IMR-90 (cell line): ENCODE measurements around the gene SCCPDH. TPM values are rescaled to one million over a fixed set of nuclear protein-coding genes. Genes with fewer than 3 reads are reported as not detected.

Source experiments
- ATAC-seq: fragments of 200-7000 bp; cut with Tn5 transposase; 2 replicates; pipeline ENCODE4 v1.9.1; 2020; ENCODE audit warnings: low read depth, mild to moderate bottlenecking, moderate library complexity
- BruUV-seq: library from RNA; stranded (reverse); fragments of 400-500 nt; replicated peaks from 2 replicates; lab custom pipeline; 2021; lab: Mats Ljungman, UMichigan
- CTCF ChIA-PET: fragments of 300-600 bp; formaldehyde crosslinking; extraction: SDS; loops from one replicate; lab custom pipeline; 2021; ENCODE audit warnings: antibody characterized with exemption; lab: Yijun Ruan, JAX
- POLR2A ChIA-PET: fragments of 300-600 bp; sonication (Branson Sonifier 250); formaldehyde crosslinking; loops from one replicate; lab custom pipeline; 2022; ENCODE audit warnings: antibody characterized with exemption; ENCODE audit not compliant: unreplicated experiment; lab: Charles Lee
- DNase-seq: peaks from one replicate; pipeline ENCODE4 v3.0.0; 2013
- H2AFZ ChIP-seq: replicated peaks from 2 replicates; pipeline ENCODE3; 2013; ENCODE audit warnings: low read length, mild to moderate bottlenecking; ENCODE audit not compliant: poor library complexity
- H2AK5ac ChIP-seq: 2 replicates; pipeline ENCODE4 v1.6.1; 2013; ENCODE audit warnings: low read depth, low read length, inconsistent platforms
- H2AK9ac ChIP-seq: replicated peaks from 2 replicates; pipeline ENCODE3; 2013; ENCODE audit warnings: mild to moderate bottlenecking, low read depth, low read length, moderate library complexity; ENCODE audit not compliant: poor library complexity
- H2BK120ac ChIP-seq: 2 replicates; pipeline ENCODE4 v1.6.1; 2013; ENCODE audit warnings: low read depth, low read length, inconsistent platforms
- H2BK15ac ChIP-seq: 3 replicates; pipeline ENCODE4 v1.6.1; 2013; ENCODE audit warnings: low read depth, low read length, inconsistent platforms
- H2BK20ac ChIP-seq: 2 replicates; pipeline ENCODE4 v1.6.1; 2013; ENCODE audit warnings: low read depth, mild to moderate bottlenecking, inconsistent platforms, low read length, moderate library complexity
- H2BK5ac ChIP-seq: 2 replicates; pipeline ENCODE4 v1.6.1; 2013; ENCODE audit warnings: mild to moderate bottlenecking, low read depth, low read length, inconsistent platforms; ENCODE audit not compliant: poor library complexity, severe bottlenecking
- H3K14ac ChIP-seq: replicated peaks from 2 replicates; pipeline ENCODE4 v1.6.1; 2013; ENCODE audit warnings: low read depth, low read length, inconsistent platforms
- H3K18ac ChIP-seq: 2 replicates; pipeline ENCODE4 v1.6.1; 2013; ENCODE audit warnings: low read depth, low read length, control low read depth
- H3K23ac ChIP-seq: 2 replicates; pipeline ENCODE4 v1.6.1; 2013; ENCODE audit warnings: low read depth, low read length, inconsistent platforms
- H3K27ac ChIP-seq: 2 replicates; pipeline ENCODE4 v1.5.1; 2013; ENCODE audit warnings: mild to moderate bottlenecking, control low read depth, low read length; ENCODE audit not compliant: insufficient read depth
- H3K27me3 ChIP-seq: 2 replicates; pipeline ENCODE4 v1.6.1; 2013; ENCODE audit warnings: low read length; ENCODE audit not compliant: control insufficient read depth, insufficient read depth
- H3K36me3 ChIP-seq: 2 replicates; pipeline ENCODE4 v1.6.1; 2013; ENCODE audit warnings: low read length, mixed read lengths; ENCODE audit not compliant: control insufficient read depth, insufficient read depth
- H3K4ac ChIP-seq: 2 replicates; pipeline ENCODE4 v1.6.1; 2013; ENCODE audit warnings: low read depth, low read length, inconsistent platforms
- H3K4me1 ChIP-seq: 2 replicates; pipeline ENCODE4 v1.6.1; 2013; ENCODE audit warnings: low read length, mixed read lengths; ENCODE audit not compliant: control insufficient read depth, insufficient read depth
- H3K4me2 ChIP-seq: 2 replicates; pipeline ENCODE4 v1.6.1; 2013; ENCODE audit warnings: low read depth, mild to moderate bottlenecking, control low read depth, low read length, moderate library complexity
- H3K4me3 ChIP-seq: 2 replicates; pipeline ENCODE4 v1.5.1; 2013; ENCODE audit warnings: low read depth, mild to moderate bottlenecking, control low read depth, low read length, moderate library complexity; ENCODE audit not compliant: insufficient read depth
- H3K56ac ChIP-seq: 2 replicates; pipeline ENCODE4 v1.6.1; 2013; ENCODE audit warnings: low read length, inconsistent platforms; ENCODE audit not compliant: insufficient read depth; ENCODE audit errors: extremely low read depth
- H3K79me1 ChIP-seq, 2 experiments: 2 replicates each; pipeline ENCODE4 v1.6.1; 2013; ENCODE audit warnings: low read length in 2 of 2, inconsistent platforms in 1 of 2, low read depth in 1 of 2
- H3K9ac ChIP-seq: 2 replicates; pipeline ENCODE4 v1.6.1; 2013; ENCODE audit warnings: low read depth, low read length, control low read depth
- H3K9me1 ChIP-seq: 2 replicates; pipeline ENCODE4 v1.6.1; 2013; ENCODE audit warnings: low read length, inconsistent platforms; ENCODE audit not compliant: insufficient read depth
- H3K9me3 ChIP-seq: 2 replicates; pipeline ENCODE4 v1.6.1; 2013; ENCODE audit warnings: low read length; ENCODE audit not compliant: control insufficient read depth, insufficient read depth
- H4K20me1 ChIP-seq: 2 replicates; pipeline ENCODE4 v1.6.1; 2013; ENCODE audit warnings: low read length, inconsistent platforms; ENCODE audit not compliant: insufficient read depth
- H4K5ac ChIP-seq: 2 replicates; pipeline ENCODE4 v1.6.1; 2013; ENCODE audit warnings: mild to moderate bottlenecking, low read depth, low read length, control low read depth
- H4K8ac ChIP-seq, 2 experiments: 2 replicates each; pipeline ENCODE4 v1.6.1; 2013; ENCODE audit warnings: low read depth in 2 of 2, low read length in 2 of 2, control low read depth in 1 of 2, inconsistent platforms in 1 of 2
- H4K91ac ChIP-seq: 2 replicates; pipeline ENCODE4 v1.6.1; 2013; ENCODE audit warnings: low read depth, low read length, inconsistent platforms; ENCODE audit not compliant: insufficient read depth
- CEBPB ChIP-seq: IDR thresholded peaks from 2 replicates; pipeline ENCODE4 v1.6.1; 2012; ENCODE audit warnings: low read depth, low read length, improper control_type of control experiment
- CHD1 ChIP-seq: IDR thresholded peaks from 2 replicates; pipeline ENCODE4 v1.6.1; 2012; ENCODE audit warnings: low read depth, low read length, improper control_type of control experiment
- ELK1 ChIP-seq: fragments of 150-350 bp; IDR thresholded peaks from 2 replicates; pipeline ENCODE4 v1.6.1; 2016; ENCODE audit warnings: low read depth, mild to moderate bottlenecking, low read length, moderate library complexity, borderline replicate concordance
- MAFK ChIP-seq: IDR thresholded peaks from 2 replicates; pipeline ENCODE4 v1.6.1; 2012; ENCODE audit warnings: low read depth, low read length, improper control_type of control experiment
- NFE2L2 ChIP-seq: fragments of 150-350 bp; IDR thresholded peaks from 2 replicates; pipeline ENCODE4 v1.6.1; 2016; ENCODE audit warnings: low read depth, mild to moderate bottlenecking, low read length
- POLR2A ChIP-seq: IDR thresholded peaks from 2 replicates; pipeline ENCODE4 v1.6.1; 2012; ENCODE audit warnings: mild to moderate bottlenecking, low read depth, low read length
- RAD21 ChIP-seq: IDR thresholded peaks from 2 replicates; pipeline ENCODE4 v1.6.1; 2012; ENCODE audit warnings: low read length, improper control_type of control experiment
- RCOR1 ChIP-seq: IDR thresholded peaks from 2 replicates; pipeline ENCODE4 v1.6.1; 2012; ENCODE audit warnings: mild to moderate bottlenecking, low read length, improper control_type of control experiment; ENCODE audit not compliant: insufficient replicate concordance
- SMC3 ChIP-seq: fragments of 150-350 bp; IDR thresholded peaks from 2 replicates; pipeline ENCODE4 v1.6.1; 2016; ENCODE audit warnings: low read depth, mild to moderate bottlenecking, antibody characterized with exemption, low read length, moderate library complexity
- WGBS, 2 experiments: methylation state at CpG; one replicate each; pipeline versions ENCODE4 v1.1.5 to v1.1.7; 2013; ENCODE audit warnings: missing lambda C conversion rate in 2 of 2; ENCODE audit not compliant: insufficient read length in 1 of 2; ENCODE audit errors: extremely low coverage in 2 of 2; 5-methylcytosine and 5-hydroxymethylcytosine counted together
- dilution Hi-C: fragments of 300-500 bp; cut with HindIII; formaldehyde crosslinking; loops from one replicate; pipeline ENCODE4 v1.14.3; 2018; ENCODE audit warnings: low sequenced_read_pairs; ENCODE audit not compliant: unreplicated experiment
- in situ Hi-C: fragments of 300-500 bp; cut with MboI; formaldehyde crosslinking; loops from 3 replicates; pipeline ENCODE4 v1.14.3; 2019; ENCODE audit warnings: low sequenced_read_pairs, inconsistent platforms, mixed read lengths
- intact Hi-C: fragments of 100-400 bp; cut with micrococcal nuclease; formaldehyde crosslinking; loops from 2 replicates; pipeline ENCODE4 v1.10.0; 2022
- polyA plus RNA-seq, 3 experiments: library from polyadenylated mRNA; depleted of rRNA; stranded (reverse); fragments of >200 nt; gene quantifications; 2 replicates each; pipeline ENCODE4 v1.2.3, GENCODE V29; 2012; ENCODE audit warnings: low replicate concordance in 1 of 3
- total RNA-seq: library from RNA; depleted of rRNA; stranded (reverse); fragments of >200 nt; gene quantifications from 2 replicates; pipeline ENCODE4 v1.2.3, GENCODE V29; 2012

The SCCPDH gene
- total and polyA plus RNA-seq, 2 of the 4 experiments (the other 2 are of a cell fraction) = 26.9 to 37.8 TPM

- no peak overlapping the region for H3K4ac ChIP-seq
- no peak overlapping the region for H2BK15ac ChIP-seq
- H3K9ac ChIP-seq = no peak overlapping the region
- H3K79me1 ChIP-seq = no peaks in the 10 kb centered on the region
- no peak overlapping the region for H3K56ac ChIP-seq
- H2AK5ac ChIP-seq = no peak overlapping the region
- no peak overlapping the region for H3K4me3 ChIP-seq
- H3K9me1 ChIP-seq = peaks cover 6% of the 10 kb centered on the region; the same call in 1 of the 2 replicates
- ChIA-PET POLR2A (no interaction called here), CTCF (no interaction called here)
- DNase-seq (no peak), ATAC-seq (no peak)
- in situ Hi-C loops (no loop called here), dilution Hi-C loops (no loop called here), intact Hi-C loops (no loop called here)
- H2BK5ac ChIP-seq = no peak overlapping the region
- no peak overlapping the region for H4K8ac ChIP-seq
- H3K14ac ChIP-seq = no peak overlapping the region
- H2BK20ac ChIP-seq = no peak overlapping the region
- no peak overlapping the region for H2BK120ac ChIP-seq
- no peak overlapping the region for H3K27ac ChIP-seq
- H3K4me2 ChIP-seq = no peak overlapping the region
- no TSS peak for BruUV-seq
- H3K4me1 ChIP-seq = peaks cover 9% of the 10 kb centered on the region; the same call in 1 of the 2 replicates
- H4K91ac ChIP-seq = no peak overlapping the region
- no peak overlapping the region for H2AK9ac ChIP-seq
- no peak overlapping the region for H2AFZ ChIP-seq
- H4K5ac ChIP-seq = no peak overlapping the region
- H3K18ac ChIP-seq = no peak overlapping the region
- no peaks in the 10 kb centered on the region for H3K36me3 ChIP-seq
- H3K9me3 ChIP-seq = no peaks in the 10 kb centered on the region
- no peak overlapping the region for H3K23ac ChIP-seq
- TF ChIP-seq RCOR1 (no peak), RAD21 (no peak), CHD1 (no peak), POLR2A (no peak), ELK1 (no peak), SMC3 (no peak), CEBPB (no peak), NFE2L2 (no peak), MAFK (no peak)
- H4K20me1 ChIP-seq = no peaks in the 10 kb centered on the region
- H3K27me3 ChIP-seq = peaks cover 1% of the 10 kb centered on the region; the same call in 1 of the 2 replicates
- whole genome bisulfite sequencing, 2 experiments = 88% methylated on average over 11 of the region's 25 CpGs; no CpG with 5 or more reads in 1 of the 2 experiments
Measured at GRCh38 chr1:246792603-246793002, 68.4 kb downstream of the SCCPDH start.
